ENCODE results near the gene PRPSAP2.
A peak's percentile ranks its signal among the peaks of the same experiment; 100 is the strongest.
"Not testable (repeated sequence)": the region's sequence is repeated elsewhere in the genome, so short reads cannot be mapped to it uniquely, and the experiment has no call there.

Gene PRPSAP2

GRCh38 chr17:18889658-18890057 lies 31.7 kb downstream of the PRPSAP2 start:
- DNase-seq, result no peak

GRCh38 chr17:18891541-18891940 lies 33.6 kb downstream of the PRPSAP2 start:
- no peak for DNase-seq

GRCh38 chr17:18896146-18896545 lies 38.2 kb downstream of the PRPSAP2 start:
- DNase-seq, result no peak

GRCh38 chr17:18896947-18897346 lies 39.0 kb downstream of the PRPSAP2 start:
- no peak for DNase-seq

GRCh38 chr17:18904482-18904881 lies 46.6 kb downstream of the PRPSAP2 start:
- DNase-seq, result no peak

GRCh38 chr17:18905226-18905625 lies 47.3 kb downstream of the PRPSAP2 start:
- no peak for DNase-seq

- no peak for DNase-seq
These were observed 52.4 kb downstream of the PRPSAP2 start for GRCh38 chr17:18910326-18910725.

- no peak for DNase-seq
These were observed 53.0 kb downstream of the PRPSAP2 start for GRCh38 chr17:18910881-18911280.

GRCh38 chr17:18916816-18917500 lies 59.0 kb downstream of the PRPSAP2 start:
- no peak for DNase-seq

- DNase-seq, result no peak
These were observed 59.6 kb downstream of the PRPSAP2 start for GRCh38 chr17:18917506-18918032.

GRCh38 chr17:18919963-18920362 lies 62.0 kb downstream of the PRPSAP2 start:
- no peak for DNase-seq

- peak; percentile 48 for DNase-seq
These were observed 63.0 kb downstream of the PRPSAP2 start for GRCh38 chr17:18920911-18921441.

GRCh38 chr17:18921485-18921884 lies 63.6 kb downstream of the PRPSAP2 start:
- no peak for DNase-seq

- DNase-seq, result peak; percentile 82
These were observed 64.1 kb downstream of the PRPSAP2 start for GRCh38 chr17:18921912-18922451.

GRCh38 chr17:18922596-18922995 lies 64.7 kb downstream of the PRPSAP2 start:
- DNase-seq, result not testable (repeated sequence)

- DNase-seq, result no peak
These were observed 67.3 kb downstream of the PRPSAP2 start for GRCh38 chr17:18925187-18925586.

- no peak for DNase-seq
These were observed 70.7 kb downstream of the PRPSAP2 start for GRCh38 chr17:18928628-18929125.

GRCh38 chr17:18932360-18933055 lies 74.6 kb downstream of the PRPSAP2 start:
- DNase-seq, result peak; percentile 8

GRCh38 chr17:18933102-18934058 lies 75.4 kb downstream of the PRPSAP2 start:
- DNase-seq, result peak; percentile 44

GRCh38 chr17:18937981-18938691 lies 80.2 kb downstream of the PRPSAP2 start:
- DNase-seq, result no peak

GRCh38 chr17:18938692-18939023 lies 80.7 kb downstream of the PRPSAP2 start:
- no peak for DNase-seq

- DNase-seq, result no peak
These were observed 86.7 kb downstream of the PRPSAP2 start for GRCh38 chr17:18944646-18945045.
